Measurements from ENCODE around the gene FAM3A.

GRCh38 chrX:154477891-154478477 is 38.0 kb downstream of the FAM3A start:
- TF ChIP-seq CTCF (conservative IDR thresholded peaks at IDR 0.05; ENCODE audit: low read depth in 2 of 2) (no peak), EZH2 (IDR thresholded peaks at IDR 0.05; ENCODE audit: low read depth, unreplicated experiment) (no peak), JUNB (IDR thresholded peaks at IDR 0.05; ENCODE audit: unreplicated experiment) (no peak), POLR2AphosphoS5 (IDR thresholded peaks at IDR 0.05; ENCODE audit: low read depth) (no peak), EZH2phosphoT487 (IDR thresholded peaks at IDR 0.05; ENCODE audit: unreplicated experiment) (no peak), CREB1 (CRISPR knock-in tag; IDR thresholded peaks at IDR 0.05; ENCODE audit: low read depth) (no peak), ETS1 (IDR thresholded peaks at IDR 0.05) (no peak), NANOG (IDR thresholded peaks at IDR 0.05; ENCODE audit: borderline replicate concordance) (no peak), STAT1 (IDR thresholded peaks at IDR 0.05; ENCODE audit: unreplicated experiment) (no peak), ZNF114 (CRISPR knock-in tag; IDR thresholded peaks at IDR 0.05) (no peak), ZNF331 (CRISPR knock-in tag; IDR thresholded peaks at IDR 0.05; ENCODE audit: low read depth) (no peak)
- TF ChIP-seq, protein P1, sequence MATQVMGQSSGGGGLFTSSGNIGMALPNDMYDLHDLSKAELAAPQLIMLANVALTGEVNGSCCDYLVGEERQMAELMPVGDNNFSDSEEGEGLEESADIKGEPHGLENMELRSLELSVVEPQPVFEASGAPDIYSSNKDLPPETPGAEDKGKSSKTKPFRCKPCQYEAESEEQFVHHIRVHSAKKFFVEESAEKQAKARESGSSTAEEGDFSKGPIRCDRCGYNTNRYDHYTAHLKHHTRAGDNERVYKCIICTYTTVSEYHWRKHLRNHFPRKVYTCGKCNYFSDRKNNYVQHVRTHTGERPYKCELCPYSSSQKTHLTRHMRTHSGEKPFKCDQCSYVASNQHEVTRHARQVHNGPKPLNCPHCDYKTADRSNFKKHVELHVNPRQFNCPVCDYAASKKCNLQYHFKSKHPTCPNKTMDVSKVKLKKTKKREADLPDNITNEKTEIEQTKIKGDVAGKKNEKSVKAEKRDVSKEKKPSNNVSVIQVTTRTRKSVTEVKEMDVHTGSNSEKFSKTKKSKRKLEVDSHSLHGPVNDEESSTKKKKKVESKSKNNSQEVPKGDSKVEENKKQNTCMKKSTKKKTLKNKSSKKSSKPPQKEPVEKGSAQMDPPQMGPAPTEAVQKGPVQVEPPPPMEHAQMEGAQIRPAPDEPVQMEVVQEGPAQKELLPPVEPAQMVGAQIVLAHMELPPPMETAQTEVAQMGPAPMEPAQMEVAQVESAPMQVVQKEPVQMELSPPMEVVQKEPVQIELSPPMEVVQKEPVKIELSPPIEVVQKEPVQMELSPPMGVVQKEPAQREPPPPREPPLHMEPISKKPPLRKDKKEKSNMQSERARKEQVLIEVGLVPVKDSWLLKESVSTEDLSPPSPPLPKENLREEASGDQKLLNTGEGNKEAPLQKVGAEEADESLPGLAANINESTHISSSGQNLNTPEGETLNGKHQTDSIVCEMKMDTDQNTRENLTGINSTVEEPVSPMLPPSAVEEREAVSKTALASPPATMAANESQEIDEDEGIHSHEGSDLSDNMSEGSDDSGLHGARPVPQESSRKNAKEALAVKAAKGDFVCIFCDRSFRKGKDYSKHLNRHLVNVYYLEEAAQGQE (IDR thresholded peaks at IDR 0.05; ENCODE audit: unreplicated experiment), result no peak

Data from GM23338 (cell line).